ENCODE results near the gene TMEM89.

TMEM89 gene

DNA sequence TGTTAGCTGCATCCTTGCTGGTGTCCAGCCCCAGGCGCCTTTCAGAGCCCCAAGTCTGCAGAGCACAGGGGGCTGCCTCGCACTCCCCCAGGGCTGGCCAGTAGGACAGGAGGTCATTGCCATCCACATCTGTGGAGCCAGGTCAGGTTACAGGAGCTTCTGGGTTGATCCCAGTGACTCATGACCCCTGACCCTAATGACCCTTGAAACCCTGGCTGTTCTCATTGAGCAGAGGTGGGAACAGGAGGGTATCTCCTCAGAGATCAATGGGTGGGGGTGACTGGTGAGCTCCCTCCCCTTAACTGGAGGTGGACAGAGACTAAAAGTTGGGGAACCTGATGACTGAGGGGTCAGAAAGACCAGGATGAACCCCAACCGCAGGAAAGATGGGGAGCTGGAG is 19.8 kb upstream of the TMEM89 start:
- DNase-seq, result no peak

DNA sequence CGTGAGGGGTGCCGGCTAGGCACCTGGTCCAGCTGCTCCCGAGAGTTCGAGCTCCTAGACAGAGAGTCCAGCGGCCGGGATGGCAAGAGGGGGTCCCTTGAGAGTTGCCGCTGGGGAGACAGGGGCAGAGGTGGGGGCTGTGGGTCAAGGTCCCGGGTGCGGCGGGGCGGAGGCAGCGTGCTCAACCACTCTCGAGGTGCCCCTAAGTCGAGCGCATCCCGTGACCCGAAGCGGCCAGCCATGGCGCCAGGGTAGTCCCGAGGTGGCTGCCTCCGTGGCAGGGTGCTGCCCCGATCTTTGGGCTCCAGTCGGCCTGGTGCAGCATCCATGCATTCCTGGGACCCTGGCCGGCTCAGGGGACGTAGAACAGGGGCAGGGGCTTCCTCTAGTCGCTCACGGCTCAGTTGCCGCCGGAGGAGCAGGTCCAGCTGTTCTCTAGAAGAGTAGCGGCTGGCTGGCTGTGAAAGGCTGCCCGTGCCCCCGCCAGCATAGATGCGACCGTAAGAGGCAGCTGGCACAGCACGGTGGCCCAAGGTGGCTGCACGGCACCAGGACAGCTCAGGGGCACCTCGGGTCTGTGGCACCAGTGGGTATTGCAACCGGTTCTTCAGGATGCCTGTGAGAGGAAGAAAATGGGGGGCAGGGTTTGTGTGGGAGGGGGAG is 18.5 kb upstream of the TMEM89 start:
- no peak for DNase-seq

DNA sequence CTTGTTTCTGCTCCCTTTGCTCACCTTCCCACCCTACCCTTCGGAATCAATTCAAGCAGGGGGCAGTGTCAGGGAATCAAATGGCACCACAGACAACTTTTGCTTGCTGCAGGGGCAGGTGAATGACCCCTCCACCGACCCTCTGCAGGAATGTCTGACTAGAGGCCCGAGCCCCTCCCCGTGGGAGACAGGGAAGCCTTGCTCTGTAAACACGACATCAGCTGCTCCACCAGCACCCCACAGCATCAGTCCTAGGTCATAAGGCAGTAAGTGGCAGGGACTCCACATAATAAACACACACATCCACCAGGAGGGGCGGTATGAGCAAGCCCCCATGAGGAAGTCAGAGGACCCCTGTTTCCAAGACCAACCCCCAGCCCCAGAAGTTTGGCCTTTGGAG is 15.7 kb upstream of the TMEM89 start:
- no peak for DNase-seq

DNA sequence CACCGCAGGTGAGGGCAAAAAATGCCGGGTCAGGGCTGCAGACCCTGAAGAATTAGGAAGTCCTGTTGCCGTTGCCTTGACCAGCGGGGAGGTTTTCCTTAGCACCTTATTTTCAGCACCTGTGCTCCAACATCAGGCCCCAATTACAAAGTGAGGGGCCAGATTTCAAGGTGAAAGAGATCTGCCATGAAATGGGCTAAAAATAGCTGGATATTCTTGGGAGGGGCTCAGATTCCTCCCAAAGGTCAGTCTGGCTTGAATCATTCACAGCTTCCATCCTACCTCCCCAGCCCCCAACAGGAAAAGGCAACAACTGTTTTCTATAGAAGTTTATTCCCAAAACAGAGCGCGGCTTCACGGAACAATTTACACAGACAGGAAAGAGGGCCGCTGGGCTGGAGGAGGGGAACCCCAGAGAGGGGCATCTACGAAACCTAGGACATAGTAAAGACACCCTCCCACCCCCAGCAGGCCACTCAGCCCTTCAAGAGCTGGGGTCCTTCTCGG is 14.6 kb upstream of the TMEM89 start:
- no peak for DNase-seq

DNA sequence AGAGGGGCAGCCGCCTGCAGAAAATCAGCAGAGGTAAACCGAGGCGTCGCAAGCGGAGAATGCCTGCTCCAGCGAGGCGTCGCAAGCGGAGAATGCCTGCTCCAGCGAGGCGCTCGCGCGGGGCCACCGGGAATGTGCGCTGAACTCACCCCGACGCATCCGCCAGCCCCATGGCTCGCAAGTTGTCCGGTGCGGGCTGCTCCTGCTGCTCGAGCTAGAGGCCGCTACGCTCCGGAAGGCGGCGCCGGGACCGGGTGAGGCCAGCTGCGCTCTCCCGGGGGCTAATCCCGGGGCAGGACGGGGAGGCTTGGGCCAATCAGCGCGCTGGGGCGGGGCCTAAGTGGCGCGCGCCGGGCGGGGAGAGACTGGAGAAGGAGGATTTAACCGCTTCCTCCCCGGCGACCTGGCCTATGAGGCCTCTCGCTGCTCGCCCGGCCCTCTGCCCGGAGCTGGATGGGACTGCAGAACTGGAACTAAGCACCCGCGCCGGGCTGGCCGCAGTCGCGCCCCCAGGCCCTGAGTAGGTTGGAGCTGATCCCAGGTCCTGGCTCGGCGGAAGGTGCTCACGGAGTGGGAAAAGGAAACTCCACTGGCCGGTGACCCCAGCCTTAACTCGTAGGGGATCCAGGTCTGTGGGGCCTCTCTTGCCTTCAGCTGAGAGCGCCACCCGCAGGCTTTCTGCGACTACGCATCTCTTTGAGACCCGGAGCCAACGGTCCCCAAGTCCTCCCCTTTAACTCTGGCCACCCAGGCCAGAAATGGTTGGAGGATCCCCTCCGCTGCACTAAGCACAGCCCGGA is 13.9 kb upstream of the TMEM89 start, which contains the start of gene SLC26A6:
Gene SLC26A6, minus strand, starts transcription at position 240 of the 800 bp plus-strand sequence. Its CDS starts 68 bp downstream, at position 172.
- peak; percentile 63 for DNase-seq

DNA sequence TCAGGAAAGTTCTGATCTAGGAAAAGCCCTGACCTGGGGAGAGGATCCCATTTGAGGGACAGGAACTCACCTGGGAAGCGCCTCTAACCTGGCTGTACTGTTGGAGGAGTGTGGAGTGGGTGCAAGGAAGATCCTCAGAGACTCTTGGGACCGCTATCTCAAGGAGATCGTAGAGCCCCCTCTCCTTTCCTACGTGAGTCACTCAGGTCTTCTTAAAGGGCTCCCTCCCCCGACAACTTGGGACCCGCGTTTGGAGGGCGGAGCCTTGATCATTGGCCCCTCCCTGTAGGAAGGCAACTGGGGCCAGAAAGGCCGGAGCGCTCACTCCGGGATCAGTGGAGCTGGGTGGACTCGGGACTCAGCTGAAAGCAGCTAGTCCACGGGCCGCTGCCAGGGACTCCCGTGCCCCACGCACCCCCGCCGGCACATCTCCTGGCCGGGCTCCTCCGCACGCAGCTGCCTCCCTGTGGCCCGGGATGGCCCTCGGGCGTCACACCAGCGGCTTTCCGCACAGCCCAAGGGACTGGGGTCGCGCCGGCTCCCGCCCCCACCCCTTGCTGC is 13.2 kb upstream of the TMEM89 start:
- no peak for DNase-seq

DNA sequence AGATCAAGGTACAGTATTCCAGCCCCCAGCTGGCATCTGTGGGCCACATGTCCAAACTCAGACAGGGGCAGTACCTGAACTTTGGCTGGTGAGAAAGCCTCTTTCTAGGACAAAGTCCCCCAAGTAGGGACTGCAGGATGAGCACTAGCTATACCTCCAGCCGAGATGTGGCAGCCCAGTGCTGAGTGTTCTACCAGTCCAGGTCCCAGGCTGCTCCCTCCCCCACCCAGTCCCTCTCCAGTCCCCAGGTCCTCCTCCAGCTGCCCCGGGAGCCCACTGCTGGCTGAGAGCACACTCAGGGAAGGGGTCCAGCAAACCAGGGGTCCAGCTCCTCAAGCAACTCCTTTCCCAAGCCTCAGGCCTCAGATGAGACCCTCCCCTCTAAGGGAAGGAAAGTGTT is 12.2 kb upstream of the TMEM89 start:
- DNase-seq, result no peak

DNA sequence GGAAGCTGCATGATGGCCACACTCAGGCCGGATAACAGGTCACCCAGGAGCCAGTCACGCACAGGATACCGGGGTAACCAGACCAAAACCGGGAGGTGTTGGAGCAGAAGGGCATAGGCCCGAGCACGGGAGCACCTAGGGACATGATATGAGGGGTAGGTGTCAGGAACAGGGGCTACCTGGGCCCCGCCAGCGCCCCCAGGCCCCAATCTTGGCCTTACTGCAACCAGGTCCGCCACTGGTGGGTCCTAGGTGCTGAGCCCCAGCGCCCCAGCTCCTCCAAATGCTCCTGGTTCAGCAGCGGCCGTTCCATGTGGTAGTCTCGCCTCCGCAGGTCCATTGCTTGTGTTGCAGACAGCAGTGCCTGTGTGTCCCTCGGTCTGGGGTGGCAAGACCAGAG is 11.7 kb upstream of the TMEM89 start:
- DNase-seq, result no peak

DNA sequence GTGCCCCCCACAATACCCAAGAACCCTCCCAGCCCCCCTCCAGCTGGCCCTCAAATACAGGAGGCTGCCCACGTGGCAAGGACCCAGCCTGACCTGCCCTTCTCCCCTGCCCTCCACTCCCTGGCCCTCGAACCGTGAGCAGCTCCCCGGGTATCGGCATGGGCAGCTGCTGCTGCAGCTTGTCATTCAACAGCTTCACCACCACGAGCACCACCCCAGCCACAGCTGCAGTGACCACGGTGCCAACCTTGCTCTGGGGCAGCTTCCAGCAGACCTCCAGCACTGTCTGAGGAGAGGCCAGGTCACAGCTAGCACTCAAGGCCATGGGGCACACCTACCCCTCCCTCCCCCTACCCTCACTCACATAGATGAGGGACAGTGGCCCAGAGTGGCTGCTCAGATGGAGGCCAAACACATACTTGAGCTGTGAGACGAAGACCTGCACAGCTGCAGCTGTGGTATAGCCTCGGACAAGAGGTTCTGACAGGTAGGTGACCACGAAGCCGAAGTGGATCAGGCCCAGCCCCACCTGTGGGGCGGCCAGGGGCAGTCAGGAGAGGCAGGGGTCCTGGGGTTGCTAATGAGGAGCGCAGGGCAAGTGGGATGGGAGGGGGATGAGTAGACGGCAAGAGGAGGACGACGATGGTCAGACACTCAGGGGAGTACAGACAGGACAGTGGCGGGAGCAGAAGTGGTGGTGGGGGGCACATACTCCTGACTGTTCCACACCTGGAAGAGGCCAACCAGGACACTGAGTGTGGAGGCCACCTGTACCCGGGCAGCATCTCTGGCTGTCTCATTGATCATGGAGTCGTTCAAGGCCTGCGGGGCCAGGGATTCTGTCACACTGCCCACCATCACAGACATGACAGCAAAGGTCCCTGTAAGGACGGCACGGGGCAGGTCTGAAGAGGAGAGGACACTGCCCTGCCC is 10.2 kb upstream of the TMEM89 start:
- DNase-seq, result no peak

DNA sequence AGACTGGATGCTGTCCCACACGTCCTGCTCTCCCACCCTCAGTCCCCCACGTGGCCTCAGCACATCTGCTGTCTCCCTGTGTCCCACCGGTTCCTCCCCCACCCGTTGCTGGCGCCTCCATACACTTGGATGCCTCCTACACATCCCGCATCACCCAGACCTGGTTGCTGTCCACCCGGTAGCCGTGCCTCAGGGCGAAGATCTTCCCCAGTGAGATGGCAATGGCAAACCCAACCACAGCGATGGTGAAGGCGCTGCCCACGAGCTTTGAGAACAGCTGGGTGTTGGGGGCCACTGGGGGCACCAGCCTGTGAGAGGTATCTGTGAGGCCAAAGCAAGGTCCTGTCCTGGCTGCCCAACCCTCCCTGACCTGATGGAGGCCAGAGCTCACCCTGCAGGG is 9.3 kb upstream of the TMEM89 start:
- DNase-seq, result no peak

DNA sequence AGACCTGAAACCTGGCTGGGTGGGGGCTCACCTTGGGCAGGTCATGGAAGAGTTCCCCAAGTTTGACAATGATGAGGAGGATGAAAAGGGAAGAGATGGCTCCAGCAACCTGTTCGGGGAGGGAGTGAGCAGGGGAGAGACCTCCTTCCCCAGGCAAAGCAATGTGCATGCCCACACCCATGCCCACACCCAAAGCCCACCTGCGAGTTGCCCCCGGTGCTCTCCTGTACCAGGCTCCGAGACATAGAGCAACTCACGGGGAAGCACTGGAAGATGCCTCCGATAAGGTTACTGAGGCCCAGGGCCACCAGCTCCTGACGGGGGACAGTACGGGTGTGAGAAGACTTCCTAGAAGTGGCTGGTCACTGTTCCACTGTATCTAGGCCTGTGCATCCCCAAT is 8.8 kb upstream of the TMEM89 start:
- no peak for DNase-seq

DNA sequence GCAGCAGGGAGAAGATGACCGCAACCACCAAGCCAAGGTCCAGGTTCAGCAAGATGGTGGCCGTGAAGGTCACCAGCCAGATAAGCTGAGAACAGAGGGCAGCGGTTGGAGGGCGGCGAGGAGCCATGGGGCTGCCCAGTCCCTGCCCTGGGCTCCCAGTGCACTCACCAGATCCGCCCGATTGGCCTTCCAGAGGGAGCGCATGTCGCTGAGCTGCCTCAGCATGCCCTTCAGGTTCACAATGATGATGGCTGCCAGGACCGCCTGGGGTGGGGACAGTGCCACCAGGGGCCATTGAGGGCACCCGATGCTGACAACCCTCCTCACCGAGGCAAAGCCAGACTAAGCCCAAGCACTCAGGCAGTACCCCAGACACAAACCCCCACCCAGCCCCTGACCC is 8.3 kb upstream of the TMEM89 start:
- DNase-seq, result no peak

DNA sequence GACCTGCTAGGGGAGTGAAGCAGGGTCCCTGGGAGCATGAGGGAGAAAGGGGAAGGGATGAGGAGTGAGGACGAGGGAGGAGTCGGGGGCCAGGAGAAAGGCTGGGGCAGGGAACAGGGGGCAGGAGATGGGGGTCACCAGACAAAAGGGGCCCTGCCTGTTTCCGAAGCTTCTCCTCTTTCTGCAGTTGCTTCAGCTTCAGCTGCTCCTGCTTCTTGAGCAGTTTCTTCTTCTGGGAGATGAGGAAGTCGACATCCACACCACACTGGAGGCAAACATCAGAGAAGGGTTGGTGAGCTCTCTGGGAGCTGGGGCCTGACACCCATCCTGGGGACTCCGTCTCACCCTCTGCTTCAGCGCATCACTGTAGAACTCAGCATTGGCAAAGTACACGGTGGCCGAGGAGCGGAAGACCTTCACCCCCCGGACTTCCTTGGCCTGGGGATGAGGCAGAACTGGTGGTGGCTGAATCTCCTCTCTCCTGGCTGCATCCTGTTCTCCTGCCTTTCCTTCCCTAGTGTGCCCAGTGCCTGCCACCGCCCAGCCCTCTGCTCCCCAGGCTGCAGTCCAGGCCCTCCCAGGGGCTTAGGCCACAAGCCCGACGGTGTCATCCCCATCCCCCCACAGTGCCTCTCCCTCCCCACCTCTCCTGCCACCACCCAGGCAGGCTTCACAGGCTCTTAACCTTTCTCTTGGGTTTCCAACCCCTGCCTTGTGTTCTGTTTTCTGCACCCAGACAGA is 6.9 kb upstream of the TMEM89 start:
- DNase-seq, result no peak

DNA sequence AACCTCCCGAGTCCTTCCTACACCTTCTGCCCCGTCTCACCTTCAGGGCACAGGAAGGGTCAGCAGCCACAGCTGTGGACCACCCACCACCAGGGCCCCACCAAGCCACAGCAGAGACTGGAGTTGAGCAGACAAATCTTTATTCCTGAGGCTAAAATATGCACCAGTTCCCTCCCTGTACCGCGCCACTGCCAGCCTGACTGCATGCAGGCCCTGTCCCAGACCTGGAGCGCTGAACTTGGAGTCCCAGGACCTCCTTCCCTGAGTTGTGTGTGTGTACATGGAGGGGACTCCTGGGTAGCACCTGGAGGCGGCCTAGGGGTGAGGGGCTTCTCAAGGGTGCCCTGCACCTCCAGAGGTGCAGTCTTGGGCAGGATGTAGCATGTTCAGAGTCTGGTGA is 4.0 kb upstream of the TMEM89 start:
- no peak for DNase-seq

DNA sequence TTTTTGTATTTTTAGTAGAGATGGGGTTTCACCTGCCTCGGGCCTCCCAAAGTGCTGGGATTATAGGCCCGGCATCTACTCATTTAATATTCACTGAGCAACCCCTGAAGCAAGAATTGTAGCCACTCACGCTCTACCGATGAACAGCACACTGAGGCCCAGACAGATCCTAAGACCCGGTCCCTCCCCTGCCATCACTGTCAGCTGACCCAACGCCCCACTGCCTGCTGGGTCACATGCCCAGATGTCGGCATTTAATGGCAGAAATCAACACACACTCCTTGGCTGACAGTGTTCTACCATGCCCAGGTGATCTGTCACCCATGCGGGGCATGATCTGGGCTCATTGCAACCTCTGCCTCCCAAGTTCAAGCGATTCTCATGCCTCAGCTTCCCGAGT is 3.2 kb upstream of the TMEM89 start:
- no peak for DNase-seq

DNA sequence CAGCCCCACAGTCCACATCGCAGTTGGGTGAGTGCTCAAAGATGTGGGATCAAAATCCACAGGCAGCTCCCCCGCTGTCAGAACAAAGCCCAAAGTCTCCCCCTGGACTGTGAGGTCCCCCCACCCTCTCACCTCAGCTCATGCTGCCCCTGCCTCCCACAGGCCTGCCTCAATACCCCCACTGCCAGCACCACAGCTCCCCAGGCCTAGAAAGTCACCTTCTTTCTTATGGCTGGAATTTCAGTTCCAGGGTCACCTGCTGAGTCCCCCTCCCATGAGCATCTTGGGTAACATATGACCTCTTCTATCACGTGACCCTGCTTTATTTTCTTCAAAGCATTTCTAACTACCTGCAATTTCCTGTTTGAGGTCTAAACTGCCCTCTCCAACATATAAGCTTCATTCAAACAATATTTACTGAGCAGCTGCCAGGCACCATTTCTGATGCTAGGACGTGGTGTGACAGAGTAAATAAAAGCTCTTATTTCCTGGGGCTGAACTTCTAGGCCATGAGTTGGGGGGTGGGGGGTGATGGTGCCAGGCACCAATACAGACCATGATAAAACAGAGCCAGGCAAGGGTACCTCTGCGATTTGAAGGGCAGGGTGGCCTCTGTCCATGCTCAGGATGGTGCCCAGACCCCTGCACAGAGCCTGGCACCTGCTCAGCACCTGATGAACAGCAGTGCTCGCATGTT is 2.4 kb upstream of the TMEM89 start:
- DNase-seq, result no peak

DNA sequence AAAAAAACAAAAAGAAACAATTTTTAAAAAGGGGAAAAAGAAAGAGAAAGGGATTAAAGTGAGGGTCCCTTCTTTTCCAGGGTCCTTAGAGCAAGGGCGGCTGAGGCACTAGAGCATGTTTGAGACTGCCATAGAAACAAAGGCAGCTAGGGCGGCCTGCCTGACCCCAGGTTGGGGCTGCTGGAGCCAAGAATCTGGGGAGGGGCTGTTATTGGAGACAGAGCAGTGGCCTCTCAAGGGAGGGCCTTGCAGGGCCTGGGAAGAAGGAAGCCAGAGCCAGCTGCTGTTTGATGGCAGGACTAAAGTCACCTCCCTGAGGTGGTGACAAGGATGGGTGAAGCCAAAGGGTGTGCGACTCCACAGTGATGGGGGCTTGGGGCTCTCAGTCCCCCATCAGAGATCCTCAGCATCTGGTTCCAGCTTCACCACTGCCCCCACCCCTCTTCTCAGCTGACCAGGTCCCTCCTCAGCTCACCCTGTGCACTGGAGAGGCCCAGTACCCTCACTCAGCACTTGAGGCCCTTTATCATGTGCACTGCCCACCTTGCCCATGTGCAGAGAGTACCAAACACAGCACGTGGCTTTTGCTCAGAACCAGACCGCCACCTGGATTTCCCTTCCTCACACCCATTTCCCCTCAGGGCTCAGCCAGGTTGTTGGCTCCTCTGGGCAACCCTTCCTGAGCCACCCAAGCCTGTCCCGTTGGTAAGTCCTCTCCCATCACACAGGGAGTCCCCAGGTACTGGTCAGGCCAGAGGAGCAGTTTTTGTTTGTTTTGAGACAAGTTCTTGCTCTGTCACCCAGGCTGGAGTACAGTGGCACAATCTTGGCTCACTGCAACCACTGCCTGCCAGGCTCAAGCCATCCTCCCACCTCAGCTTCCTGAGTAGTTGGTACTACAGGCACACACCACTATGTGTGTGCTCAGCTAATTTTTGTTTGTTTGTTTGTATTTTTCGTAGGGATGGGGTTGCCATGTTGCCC is 1.7 kb downstream of the TMEM89 start:
- DNase-seq, result no peak

DNA sequence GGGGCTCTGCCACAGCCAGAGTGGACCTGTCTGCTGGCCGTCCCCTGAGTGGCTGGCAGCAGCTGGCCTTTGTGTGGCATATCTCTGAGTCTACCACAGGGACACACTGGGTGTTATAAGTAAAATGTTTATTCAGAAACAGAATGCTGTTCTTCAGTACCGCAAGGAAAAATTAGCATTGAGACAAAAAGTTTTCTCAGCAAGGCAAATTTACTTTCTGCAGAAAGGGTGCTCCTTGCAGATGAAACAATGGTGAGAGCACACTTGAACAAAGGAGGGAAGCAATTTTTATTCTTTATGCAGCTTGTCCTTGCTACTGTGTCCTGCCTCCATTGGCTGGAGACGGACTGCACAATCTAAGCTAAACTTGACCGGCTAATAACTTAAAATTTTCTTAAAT is 4.0 kb downstream of the TMEM89 start:
- DNase-seq, result no peak

DNA sequence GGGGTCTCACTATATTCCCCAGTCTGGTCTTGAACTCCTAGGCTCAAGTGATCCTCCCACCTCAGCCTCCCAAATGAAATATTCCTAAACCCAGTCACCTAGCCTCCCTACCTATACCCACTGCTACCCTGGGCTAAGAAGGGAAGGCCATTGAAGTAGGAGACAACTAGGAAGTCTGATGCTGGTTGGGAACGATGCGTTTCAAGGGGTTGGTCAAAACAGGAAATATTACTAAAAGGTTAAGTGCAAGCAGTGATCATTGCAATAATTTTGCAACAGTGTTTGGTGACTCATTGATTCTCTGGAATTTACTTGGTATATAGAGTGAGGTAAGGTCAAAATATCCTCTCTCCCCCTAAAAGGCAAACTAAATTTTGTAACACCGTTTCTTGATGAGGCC is 7.5 kb downstream of the TMEM89 start:
- DNase-seq, result no peak

DNA sequence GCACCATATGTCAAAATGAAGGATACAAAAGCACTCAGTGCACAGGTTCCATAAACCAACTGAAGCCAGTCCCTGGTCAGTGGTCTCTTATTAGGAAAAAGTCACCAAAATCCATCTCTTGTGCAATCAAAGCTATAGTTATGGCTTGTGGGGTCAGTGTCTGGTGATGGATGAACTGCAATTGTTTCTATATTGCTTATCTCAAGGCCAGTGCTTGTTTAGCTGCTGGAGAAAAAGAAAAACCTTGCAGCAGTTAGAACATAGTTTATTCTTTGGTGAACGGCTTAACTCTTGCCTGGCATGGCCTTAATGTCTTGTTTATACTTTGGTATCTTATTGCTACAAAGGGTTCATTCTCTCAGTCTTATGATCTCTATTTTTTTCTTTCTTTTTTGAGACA is 9.3 kb downstream of the TMEM89 start:
- no peak for DNase-seq

All from DMS 273 treated with DMSO at 0.1 percent for 48 hours (cell line).